Ovary (tissue), 3 donors: ENCODE data around the gene FBXL20.

ENCODE experiments used
- CTCF ChIP-seq, 3 donors: fragments of 450-650 bp in 2 of 3; fragments of 200-600 bp in 1 of 3; IDR thresholded peaks; one replicate each; pipeline versions ENCODE4 v1.5.1 to v1.8.0; 2016 to 2022; ENCODE audit warnings: antibody characterized with exemption in 3 of 3, mild to moderate bottlenecking in 1 of 3
- EP300 ChIP-seq: sonication (generic); formaldehyde crosslinking; IDR thresholded peaks from one replicate; pipeline ENCODE4 v1.6.1; 2017; ENCODE audit warnings: antibody characterized with exemption
- POLR2A ChIP-seq: fragments of 450-650 bp; IDR thresholded peaks from one replicate; pipeline ENCODE4 v1.6.1; 2017; ENCODE audit warnings: antibody characterized with exemption, mild to moderate bottlenecking, moderate library complexity
- donor health status: DM: no; HTN: no; CAD: no.

GRCh38 chr17:39399791-39400190 lies 1.6 kb downstream of the FBXL20 start:
- no peak for TF ChIP-seq POLR2A
- no peak for TF ChIP-seq CTCF (IDR thresholded peaks at IDR 0.05)
- TF ChIP-seq EP300: no peak
